T47D (cell line): ENCODE results near the gene TNFRSF9.

ENCODE experiments used
- DNase-seq, 2 experiments: peaks; one replicate each; pipeline versions ENCODE4 v3.0.0 to v3.0.0-alpha.2; 2011 to 2012; ENCODE audit warnings: low read depth in 1 of 2, low spot score in 1 of 2
- JUND ChIP-seq: IDR thresholded peaks from 2 replicates; pipeline ENCODE4 v1.6.1; 2012; ENCODE audit warnings: low read depth
- in situ Hi-C: cut with HindIII; loops from 2 replicates; pipeline ENCODE4 v1.10.0; 2016; ENCODE audit warnings: low sequenced_read_pairs, low pct_unique_long_range_greater_than_20kb

Gene TNFRSF9

GRCh38 chr1:7871136-7871535 lies 69.5 kb downstream of the TNFRSF9 start:
- in situ Hi-C loops, result no loop called here
- TF ChIP-seq JUND, result no peak
- no peak for DNase-seq

DNA sequence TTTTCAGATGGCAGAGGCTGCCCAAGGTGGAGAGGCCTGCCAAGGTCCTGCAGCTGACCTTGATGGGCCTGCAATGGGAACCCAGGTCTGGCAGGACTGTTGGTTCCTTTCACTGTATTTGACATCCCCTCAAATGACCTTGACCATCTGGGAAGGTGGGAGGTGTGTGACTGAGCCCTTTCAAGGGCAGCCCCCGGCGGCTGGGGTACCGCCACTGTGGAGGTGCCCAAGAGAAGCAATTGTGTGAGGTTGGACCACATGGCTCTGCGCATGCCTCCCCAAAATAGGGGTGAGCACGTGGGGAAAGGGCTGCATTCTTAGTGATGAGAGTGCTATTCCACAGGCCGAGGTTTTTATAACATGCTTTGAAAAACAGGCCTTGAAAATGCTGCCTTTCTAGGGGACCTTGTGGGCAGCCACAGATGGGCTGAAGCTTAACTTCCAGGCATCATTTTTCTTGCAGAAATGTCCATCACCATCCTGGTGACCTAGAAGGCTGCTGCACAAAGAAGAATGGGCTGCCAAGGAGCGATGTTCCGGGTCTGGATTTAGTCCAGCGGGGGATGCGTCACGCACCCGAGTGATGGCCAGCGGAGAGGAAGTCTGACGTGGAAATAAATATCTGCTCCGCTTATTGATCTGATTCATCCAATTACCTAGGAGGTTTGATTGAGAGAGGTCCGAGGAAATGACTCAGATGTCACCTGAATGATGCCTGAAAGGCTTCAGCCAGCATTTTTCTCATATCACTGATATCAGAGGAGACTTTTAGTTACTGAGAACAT lies 71.3 kb downstream of the TNFRSF9 start:
- in situ Hi-C loops, result no loop called here
- no peak for DNase-seq

GRCh38 chr1:7868070-7868780 lies 72.4 kb downstream of the TNFRSF9 start:
- DNase-seq, result no peak
- in situ Hi-C loops, result no loop called here
- TF ChIP-seq JUND, result no peak

More for the DNA sequence above, 71.3 kb downstream of the TNFRSF9 start:
- TF ChIP-seq JUND, result no peak

GRCh38 chr1:7865978-7866377 lies 74.7 kb downstream of the TNFRSF9 start:
- DNase-seq, result no peak
- no peak for TF ChIP-seq JUND
- in situ Hi-C loops, result no loop called here
